Measurements from ENCODE around the gene SOAT1.

DNA sequence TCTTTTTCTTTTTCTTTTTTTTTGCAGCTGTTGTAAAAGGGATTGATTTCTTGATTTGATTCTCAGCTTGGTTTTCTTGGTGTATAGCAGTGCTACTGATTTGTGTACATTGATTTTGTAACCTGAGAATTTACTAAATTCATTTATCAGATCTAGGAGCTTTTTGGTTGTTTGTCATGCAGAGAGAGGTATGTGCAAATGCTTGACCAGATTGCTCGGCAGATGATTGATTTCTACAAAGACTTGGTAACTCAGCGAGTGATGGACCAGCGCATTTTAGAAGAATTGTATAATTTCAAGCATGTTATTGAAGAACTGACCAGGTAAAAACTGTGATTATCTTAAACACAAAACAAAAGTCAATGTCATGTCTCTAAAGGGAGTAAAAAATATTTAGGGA lies 100.1 kb downstream of the SOAT1 start:
- TF ChIP-seq, protein P1, sequence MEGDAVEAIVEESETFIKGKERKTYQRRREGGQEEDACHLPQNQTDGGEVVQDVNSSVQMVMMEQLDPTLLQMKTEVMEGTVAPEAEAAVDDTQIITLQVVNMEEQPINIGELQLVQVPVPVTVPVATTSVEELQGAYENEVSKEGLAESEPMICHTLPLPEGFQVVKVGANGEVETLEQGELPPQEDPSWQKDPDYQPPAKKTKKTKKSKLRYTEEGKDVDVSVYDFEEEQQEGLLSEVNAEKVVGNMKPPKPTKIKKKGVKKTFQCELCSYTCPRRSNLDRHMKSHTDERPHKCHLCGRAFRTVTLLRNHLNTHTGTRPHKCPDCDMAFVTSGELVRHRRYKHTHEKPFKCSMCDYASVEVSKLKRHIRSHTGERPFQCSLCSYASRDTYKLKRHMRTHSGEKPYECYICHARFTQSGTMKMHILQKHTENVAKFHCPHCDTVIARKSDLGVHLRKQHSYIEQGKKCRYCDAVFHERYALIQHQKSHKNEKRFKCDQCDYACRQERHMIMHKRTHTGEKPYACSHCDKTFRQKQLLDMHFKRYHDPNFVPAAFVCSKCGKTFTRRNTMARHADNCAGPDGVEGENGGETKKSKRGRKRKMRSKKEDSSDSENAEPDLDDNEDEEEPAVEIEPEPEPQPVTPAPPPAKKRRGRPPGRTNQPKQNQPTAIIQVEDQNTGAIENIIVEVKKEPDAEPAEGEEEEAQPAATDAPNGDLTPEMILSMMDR (IDR thresholded peaks at IDR 0.05), result no peak
- TF ChIP-seq CHD4 (IDR thresholded peaks at IDR 0.05; ENCODE audit: borderline replicate concordance) (no peak), RCOR1 (IDR thresholded peaks at IDR 0.05; ENCODE audit: low read depth, low read length) (no peak), TP53 (CRISPR knock-in tag; IDR thresholded peaks at IDR 0.05) (no peak), POLR2A (IDR thresholded peaks at IDR 0.05; ENCODE audit: low read length) (no peak), EP300 (IDR thresholded peaks at IDR 0.05) (no peak), SREBF2 (IDR thresholded peaks at IDR 0.05) (no peak), CEBPB (IDR thresholded peaks at IDR 0.05) (no peak), JUN (IDR thresholded peaks at IDR 0.05) (no peak), RARB (CRISPR knock-in tag; IDR thresholded peaks at IDR 0.05) (no peak)
- TF ChIP-seq, protein P2, sequence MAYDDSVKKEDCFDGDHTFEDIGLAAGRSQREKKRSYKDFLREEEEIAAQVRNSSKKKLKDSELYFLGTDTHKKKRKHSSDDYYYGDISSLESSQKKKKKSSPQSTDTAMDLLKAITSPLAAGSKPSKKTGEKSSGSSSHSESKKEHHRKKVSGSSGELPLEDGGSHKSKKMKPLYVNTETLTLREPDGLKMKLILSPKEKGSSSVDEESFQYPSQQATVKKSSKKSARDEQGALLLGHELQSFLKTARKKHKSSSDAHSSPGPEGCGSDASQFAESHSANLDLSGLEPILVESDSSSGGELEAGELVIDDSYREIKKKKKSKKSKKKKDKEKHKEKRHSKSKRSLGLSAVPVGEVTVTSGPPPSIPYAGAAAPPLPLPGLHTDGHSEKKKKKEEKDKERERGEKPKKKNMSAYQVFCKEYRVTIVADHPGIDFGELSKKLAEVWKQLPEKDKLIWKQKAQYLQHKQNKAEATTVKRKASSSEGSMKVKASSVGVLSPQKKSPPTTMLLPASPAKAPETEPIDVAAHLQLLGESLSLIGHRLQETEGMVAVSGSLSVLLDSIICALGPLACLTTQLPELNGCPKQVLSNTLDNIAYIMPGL (CRISPR knock-in tag; IDR thresholded peaks at IDR 0.05; ENCODE audit: borderline replicate concordance), result no peak
- TF ChIP-seq, protein P3, sequence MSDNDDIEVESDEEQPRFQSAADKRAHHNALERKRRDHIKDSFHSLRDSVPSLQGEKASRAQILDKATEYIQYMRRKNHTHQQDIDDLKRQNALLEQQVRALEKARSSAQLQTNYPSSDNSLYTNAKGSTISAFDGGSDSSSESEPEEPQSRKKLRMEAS (IDR thresholded peaks at IDR 0.05), result no peak
- TF ChIP-seq, protein P4, sequence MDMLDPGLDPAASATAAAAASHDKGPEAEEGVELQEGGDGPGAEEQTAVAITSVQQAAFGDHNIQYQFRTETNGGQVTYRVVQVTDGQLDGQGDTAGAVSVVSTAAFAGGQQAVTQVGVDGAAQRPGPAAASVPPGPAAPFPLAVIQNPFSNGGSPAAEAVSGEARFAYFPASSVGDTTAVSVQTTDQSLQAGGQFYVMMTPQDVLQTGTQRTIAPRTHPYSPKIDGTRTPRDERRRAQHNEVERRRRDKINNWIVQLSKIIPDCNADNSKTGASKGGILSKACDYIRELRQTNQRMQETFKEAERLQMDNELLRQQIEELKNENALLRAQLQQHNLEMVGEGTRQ (IDR thresholded peaks at IDR 0.05), result no peak
